ENCODE results near the gene RNF144A. TPM values are rescaled to one million over a fixed set of nuclear protein-coding genes. Genes with fewer than 3 reads are reported as not detected.
"Not testable (repeated sequence)": the region's sequence is repeated elsewhere in the genome, so short reads cannot be mapped to it uniquely, and the experiment has no call there.

RNF144A gene, protein sequence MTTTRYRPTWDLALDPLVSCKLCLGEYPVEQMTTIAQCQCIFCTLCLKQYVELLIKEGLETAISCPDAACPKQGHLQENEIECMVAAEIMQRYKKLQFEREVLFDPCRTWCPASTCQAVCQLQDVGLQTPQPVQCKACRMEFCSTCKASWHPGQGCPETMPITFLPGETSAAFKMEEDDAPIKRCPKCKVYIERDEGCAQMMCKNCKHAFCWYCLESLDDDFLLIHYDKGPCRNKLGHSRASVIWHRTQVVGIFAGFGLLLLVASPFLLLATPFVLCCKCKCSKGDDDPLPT
- total RNA-seq, result 22.2 TPM
- long read RNA-seq, partial matches to known transcripts, result 4 of 18 reads
- long read RNA-seq, other reads (novel, unspliced or antisense), result 14 of 18 reads

DNA sequence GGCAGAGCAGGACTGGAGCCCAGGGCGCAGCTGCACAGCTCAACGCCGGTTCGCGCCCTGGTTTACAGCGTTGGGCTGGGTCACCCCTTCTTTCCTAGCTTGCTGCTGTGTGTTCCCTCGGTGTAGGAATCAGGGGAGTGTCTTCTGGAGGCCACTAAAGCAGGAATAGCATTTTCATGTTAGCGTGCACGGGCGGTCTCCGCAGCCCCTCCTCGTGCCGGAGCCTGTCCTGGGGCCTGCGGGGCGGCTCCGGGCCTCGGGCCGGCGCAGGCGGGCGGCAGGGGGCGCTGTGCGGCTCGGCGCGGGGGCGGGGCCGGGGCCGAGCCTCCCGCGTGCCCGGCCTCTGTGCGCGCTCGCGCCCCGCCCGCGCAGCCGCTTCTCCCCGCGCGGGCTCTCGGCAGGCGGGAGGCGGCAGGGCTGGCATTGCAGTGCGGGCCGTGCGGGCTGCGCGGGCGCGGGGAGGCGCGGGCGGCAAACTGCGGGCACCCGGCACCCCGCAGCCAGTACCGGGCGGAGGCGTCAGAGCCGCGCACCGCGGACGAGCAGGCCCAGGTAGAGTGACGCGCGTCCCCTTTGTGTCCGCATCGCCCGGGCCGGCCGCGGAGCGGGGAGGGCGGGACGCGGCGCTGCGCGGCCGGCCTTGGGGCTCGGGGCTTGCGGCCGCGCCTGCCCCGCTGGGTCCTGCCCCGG, at the start of gene RNF144A:
RNF144A (plus strand) TSS at position 342 of the 690 bp plus-strand sequence. CDS start 79,515 bp downstream, outside the sequence.
- no peak for DNase-seq (ENCODE audit: low spot score)

DNA sequence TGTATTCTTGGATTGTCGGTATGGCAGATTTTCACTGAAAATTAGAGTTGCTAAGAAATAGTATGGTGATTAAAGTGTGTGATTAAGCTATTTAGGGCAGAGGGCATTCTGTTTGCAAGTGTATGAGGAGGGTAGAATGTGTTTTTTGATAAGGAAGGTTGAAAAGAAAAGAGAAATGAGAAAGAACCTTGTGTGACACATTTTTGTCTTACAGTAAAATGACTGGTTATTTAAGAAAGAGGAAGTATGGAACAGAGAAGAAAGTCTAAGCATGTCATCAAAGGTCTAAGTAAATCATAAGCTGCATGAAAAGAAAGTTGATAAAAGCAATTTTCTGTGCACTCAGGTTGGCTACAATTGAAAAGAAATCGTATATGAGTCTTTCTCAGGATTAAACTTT, 44.8 kb upstream of the RNF144A start:
- DNase-seq (ENCODE audit: low spot score), result no peak

DNA sequence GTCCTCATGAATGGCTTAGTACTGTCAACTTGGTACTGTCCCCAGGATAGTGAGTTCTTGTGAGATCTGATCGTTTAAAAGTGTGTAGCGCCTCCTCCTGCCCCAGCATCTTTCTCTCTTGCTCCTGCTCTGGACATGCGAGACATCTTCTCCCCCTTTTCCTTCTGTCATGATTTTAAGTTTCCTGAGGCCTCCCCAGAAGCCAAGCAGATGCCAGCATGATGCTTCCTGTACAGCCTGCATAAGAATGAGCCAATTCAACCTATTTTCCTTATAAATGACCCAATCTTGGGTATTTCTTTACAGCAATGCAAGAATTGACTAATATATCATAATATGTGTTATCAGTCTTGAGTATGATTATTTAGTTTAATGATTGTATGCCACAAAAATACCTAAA, 43.2 kb upstream of the RNF144A start:
- DNase-seq (ENCODE audit: low spot score), result no peak

DNA sequence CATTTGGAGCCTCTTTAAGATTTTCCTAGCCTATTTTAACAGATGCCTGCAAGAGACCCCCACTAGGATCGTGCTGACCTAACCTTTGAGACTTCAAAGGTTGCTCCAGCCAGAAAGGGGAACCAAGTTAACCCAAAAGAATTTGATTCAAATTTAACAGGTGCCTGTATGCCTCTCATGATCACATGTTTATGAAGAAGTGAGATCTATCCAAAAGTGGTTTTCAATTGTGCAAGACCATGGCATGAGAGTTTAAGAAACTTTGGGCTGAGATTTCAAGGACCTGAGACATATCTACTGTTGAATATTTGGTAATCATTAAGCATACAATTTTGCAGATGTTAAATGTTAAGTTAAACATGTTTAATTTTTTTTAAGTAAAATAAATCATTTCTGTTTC, 40.9 kb upstream of the RNF144A start:
- DNase-seq (ENCODE audit: low spot score), result no peak

DNA sequence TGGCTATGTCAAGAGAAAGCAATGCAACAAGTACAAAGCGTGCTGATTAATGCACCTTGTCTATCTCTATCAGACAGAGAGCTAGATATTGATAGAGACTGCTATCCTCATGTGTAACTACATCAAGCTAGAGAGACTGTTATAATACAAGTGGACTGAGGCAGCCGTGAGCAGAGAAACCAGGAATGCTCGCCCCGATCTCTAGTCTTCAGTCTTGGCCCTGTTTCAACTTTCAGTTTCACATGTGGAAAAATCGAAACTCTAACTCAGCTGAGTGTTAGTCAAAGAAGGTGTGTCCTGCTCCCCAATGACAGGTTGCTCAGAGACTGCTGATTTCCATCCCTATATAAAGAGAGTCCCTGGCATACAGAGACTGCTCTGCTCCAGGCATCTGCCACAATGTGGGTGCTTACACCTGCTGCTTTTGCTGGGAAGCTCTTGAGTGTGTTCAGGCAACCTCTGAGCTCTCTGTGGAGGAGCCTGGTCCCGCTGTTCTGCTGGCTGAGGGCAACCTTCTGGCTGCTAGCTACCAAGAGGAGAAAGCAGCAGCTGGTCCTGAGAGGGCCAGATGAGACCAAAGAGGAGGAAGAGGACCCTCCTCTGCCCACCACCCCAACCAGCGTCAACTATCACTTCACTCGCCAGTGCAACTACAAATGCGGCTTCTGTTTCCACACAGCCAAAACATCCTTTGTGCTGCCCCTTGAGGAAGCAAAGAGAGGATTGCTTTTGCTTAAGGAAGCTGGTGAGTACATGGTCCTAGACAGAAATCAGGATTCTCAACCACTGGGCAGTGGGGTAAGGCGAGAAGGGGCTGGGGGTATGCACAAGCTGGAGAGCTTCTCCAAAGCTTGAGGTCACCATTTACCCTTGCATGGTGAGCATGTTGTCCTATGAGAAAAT, 39.6 kb upstream of the RNF144A start, which contains the start of gene RSAD2:
RSAD2 (plus strand) TSS at position 376 of the 903 bp plus-strand sequence; CDS start at position 400, 24 bp downstream.
- DNase-seq (ENCODE audit: low spot score), result no peak

DNA sequence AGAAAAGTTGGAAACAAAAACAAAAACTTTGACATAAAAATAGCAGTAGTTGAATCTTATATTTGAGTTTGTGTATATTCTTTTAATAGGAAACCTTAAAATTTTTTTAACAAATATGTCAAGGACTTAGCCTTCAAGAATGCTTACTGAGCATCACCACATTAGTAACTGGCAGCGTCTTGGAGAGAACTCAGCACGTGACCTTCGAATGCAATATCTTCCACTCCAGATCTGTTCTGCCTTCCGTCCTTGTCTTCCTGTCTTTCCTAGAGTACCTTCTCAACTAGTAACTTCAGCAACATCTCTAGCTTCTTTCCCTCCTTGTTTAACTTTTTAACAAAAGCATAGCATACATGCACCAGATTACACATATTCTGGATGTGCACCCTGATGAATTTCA, 38.7 kb upstream of the RNF144A start:
- DNase-seq (ENCODE audit: low spot score), result no peak

DNA sequence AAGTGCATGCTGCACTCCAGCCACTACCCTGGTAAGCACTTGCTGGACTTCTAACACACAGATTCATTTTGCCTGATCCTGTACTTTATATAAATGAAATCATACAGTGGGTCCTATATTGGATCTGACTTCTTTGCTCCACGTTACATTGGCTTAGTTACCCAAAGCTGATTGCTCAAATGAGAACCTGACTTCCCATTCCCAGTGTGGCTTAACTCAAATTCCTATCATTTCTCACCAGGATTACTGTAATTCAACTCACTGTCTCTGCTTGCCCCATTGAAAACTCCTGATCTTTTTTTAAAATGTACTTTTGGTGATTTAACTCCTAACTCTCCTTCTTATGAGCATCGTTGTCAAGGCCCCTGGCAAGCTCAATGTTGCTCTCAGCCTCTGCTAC, 38.2 kb upstream of the RNF144A start:
- no peak for DNase-seq (ENCODE audit: low spot score)

DNA sequence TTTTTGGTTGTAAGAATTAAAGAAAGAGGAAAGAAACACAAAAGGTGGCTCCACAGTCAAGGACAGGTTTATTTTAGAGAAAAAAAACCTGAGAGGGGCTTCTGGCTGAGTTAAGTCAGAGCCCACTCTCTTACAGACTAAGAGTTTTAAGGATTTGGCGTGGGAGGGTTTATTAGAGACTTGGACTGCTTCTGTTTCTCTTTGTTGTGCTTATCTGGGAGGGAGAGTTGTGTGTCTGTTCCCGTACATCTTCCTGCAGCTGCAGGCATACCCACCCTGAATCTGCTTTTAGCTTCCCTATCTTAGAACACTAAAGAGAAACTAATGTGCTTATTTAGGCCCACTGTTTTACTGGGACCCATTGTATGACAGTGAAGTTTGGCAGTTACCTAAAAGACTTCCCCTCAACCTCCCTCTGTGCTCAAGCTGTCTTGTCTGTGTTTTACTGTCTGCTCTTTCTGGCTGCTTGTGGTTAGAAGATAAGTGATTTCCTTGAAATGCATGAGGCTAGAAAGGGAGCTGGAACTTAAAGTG, 36.9 kb upstream of the RNF144A start:
- DNase-seq (ENCODE audit: low spot score), result no peak

DNA sequence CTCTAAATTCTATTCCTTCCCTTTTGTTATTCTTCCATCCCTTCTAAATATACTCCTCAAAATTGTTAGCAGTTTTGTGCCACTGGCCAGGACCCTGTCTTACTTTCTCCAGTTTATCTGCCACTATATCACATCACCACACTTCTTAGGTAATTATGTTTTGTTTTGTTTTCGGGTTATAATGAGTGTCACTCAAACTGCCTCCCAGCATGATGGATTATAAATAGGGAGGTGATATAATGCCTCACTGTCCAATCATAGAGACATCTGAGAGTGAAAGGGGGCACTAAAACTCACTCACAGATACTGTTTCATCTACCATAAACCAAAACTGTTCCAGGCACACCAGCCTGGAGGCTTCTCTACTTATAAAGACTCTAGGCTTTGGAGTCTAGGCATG, 36.2 kb upstream of the RNF144A start:
- no peak for DNase-seq (ENCODE audit: low spot score)

DNA sequence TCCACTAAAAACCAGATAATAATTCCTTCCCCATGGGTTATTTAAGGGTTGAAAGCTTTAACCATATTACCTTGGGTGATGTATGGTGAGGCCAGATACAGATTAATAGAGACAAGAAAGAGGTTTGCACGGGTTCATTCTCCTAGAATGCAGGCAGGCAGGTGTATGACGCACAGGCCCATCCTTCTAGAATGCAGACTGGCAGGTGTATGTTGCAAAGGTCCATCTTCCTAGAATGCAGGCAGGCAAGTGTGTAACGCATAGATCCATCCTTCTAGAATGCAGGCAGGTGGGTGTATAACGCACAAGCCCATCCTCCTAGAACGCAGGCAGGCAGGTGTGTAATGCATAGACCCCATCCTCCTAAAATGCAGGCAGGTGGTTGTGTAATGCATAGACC, 35.7 kb upstream of the RNF144A start:
- DNase-seq (ENCODE audit: low spot score), result no peak

DNA sequence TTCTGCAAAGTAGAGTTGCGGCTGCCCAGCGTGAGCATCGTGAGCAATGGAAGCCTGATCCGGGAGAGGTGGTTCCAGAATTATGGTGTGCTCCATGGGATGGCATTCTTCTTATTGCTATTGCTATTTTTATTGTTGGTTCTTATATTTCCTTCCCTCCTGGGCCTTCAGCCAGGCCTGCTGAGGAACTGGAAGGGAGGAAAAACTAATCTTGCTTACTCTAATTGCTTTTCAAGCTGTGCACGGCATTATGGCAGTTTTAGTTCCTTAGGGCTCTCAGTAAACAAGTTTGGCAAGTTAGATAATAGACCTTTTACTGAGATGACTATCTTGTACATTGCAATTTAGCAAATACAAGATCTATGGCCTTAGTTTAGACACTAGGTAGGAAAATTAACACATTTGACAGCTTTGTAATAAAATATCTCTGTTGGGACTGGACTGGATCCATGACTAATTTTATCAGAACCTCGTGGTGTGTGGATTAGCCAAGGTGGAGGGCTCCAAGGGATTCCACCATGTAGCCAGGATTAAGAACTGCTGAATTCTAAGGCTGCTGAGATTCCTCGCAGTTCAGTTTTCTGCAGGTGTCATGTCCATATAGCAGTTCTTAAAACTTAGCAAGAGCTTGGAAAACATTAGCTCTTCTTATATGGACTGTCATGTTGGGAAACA, 33.6 kb upstream of the RNF144A start:
- DNase-seq (ENCODE audit: low spot score), result no peak

DNA sequence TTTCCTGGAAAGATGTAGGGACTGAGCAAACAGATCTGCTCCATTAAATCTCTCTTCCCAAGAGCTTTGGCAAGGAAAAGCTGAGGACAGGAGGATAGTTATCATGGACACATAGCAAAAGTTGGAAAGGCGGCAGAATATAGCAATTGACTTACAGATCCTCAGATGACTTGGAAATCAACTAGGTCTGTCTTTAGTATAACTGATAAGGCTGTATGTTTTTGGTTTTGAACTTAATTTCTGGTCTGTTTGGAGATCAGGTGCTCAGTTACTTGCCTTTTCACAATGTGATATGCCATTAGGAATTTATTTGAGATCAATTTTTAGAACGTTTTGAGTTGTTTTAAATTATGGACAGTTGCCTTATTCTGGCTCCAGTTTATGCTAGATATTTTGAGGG, 31.7 kb upstream of the RNF144A start:
- no peak for DNase-seq (ENCODE audit: low spot score)

DNA sequence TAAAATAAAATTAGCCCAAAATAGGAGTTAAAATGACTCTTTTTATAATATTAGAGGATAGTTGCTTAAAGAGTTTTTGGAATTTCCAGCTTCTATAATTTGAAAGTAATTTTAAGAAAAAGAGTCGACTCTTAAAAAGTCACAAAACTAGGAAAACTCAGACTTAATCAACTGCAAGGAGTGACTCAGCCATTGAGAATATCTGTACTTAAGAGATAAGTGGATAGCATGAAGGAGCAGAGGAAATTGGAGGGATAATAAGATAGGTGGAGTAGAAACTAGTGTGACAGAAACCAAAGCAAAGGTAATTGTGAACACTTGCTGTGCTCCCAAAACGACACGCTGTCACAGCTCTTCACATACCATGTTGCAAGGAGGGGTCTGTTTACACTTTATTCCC, 31.2 kb upstream of the RNF144A start:
- no peak for DNase-seq (ENCODE audit: low spot score)

DNA sequence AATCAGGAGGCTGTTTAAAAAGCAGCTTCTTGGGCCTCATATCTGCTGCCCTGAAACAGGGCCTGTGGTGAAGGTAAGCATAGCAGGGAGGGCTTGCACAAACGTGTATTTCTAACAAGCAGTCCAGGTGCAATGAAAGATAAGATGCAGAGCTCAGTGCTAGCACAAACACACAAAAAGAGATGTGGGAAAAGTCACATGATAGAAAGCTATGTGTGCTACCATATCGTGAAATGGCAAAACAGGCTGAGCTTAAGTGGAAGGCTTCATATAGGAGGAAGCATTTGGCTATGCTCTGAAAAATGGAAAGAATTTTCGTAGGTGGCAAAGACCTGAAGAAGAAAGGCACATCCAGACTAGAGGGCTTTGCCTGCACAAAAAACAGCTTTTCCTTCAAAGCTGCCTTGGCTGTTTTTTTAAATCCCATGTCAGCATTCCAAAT, 29.4 kb upstream of the RNF144A start:
- DNase-seq (ENCODE audit: low spot score), result no peak

DNA sequence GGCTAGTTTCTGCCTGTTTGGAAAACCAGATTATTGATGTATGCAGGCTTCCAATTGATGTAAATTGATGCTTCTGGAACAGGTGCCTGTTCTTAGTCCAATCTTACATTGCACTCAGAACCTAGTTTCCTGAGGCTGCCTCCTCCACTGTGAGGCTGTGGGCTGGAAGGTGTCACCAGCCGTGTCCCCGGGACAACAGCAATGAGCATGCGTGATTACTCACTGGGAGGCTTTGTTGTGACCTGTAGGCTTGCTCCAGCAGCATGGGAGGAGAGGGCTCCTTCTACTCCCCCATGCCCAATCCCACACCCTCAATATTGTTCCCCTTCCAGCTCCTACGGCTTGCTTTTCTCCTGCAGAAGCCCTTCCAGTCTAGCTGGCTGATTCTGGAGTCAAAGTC, 28.5 kb upstream of the RNF144A start:
- DNase-seq (ENCODE audit: low spot score), result no peak

DNA sequence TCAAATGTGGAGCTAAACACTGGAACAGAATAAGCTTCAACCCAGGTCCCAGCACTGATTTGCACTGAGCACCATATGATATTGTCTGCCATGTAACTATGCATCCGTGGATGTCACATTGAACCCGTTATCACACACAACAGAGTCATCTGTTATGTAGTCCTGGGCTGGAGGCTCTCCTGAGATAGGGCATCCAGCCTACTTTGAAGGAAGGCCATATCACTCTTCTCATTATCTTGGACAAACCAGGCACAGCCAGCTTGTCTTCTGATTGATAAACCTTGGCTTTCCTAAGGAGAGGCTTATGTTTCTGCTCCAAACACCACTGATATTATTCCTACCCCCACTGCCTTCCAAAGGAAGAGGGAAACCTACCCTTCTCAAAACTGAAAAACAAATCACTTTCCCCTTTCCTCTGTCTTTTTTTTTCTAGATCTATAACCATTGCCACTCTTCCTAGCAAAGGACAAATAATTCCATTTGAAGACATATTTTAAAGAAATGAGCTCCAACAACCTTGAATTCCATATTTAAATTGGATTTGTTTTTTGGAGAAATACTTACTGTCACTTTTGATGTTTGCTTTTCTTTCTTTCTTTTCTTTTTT, 23.2 kb upstream of the RNF144A start:
- DNase-seq (ENCODE audit: low spot score), result no peak

DNA sequence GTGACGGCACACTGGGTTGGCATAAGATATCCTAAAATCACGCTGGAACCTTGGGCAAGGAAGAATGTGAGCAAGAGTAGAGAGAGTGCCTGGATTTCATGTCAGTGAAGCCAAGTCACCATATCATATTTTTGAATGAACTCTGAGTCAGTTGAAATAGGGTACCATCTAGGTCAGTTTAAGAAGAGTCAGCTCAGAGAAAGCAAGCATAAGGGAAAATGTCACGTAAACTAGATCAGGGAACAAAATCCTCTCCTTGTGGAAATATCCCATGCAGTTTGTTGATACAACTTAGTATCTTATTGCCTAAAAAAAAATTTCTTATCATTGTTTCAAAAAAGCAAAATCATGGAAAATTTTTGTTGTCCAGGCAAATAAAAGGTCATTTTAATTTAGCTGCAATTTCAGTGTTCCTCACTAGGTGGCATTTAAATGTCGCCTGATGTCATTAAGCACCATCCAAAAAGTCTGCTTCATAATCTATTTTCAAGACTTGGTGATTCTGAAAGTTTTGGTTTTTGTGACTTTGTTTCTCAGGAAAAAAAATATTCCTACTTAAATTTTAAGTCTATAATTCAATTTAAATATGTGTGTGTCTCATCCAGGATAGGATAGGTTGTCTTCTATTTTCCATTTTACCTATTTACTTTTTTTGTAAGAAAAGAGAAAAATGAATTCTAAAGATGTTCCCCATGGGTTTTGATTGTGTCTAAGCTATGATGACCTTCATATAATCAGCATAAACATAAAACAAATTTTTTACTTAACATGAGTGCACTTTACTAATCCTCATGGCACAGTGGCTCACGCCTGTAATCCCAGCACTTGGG, 20.1 kb upstream of the RNF144A start:
- DNase-seq (ENCODE audit: low spot score), result no peak

DNA sequence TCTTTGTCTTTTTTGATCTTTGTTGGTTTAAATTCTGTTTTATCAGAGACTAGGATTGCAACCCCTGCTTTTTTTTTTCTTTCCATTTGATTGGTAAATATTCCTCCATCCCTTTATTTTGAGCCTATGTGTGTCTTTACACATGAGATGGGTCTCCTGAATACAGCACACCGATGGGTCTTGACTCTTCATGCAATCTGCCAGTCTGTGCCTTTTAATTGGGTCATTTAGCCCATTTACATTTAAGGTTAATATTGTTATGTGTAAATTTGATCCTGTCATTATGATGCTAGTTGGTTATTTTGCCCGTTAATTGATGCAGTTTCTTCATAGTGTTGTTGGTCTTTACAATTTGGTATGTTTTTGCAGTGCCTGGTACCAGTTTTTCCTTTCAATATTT, 14.6 kb upstream of the RNF144A start:
- DNase-seq (ENCODE audit: low spot score), result not testable (repeated sequence)

DNA sequence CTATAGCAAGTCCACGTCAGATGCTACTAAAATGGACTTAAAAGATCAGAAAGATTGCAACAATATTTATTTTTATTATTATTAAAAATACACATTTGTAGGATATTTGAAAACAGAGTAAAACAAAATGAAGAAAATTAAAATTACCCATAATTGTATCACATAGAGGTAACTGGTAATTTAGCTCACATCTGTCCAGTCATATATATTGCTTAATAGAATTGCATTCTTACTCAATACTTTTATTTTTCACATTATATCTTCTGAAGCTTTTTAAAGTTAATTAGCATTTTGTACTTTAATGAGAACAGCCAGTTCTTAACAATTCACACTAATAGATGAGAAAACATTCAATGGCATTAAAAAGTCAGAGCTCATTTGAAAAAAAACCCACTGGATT, 11.5 kb upstream of the RNF144A start:
- no peak for DNase-seq (ENCODE audit: low spot score)
